Parathyroid adenoma (tissue), 2 donors: ENCODE measurements around the gene C12orf43.
A peak's percentile ranks its signal among the peaks of the same experiment; 100 is the strongest.

Source experiments
- H2AFZ ChIP-seq: fragments of 300-600 bp; sonication (generic); one replicate; pipeline ENCODE4 v1.7.0; 2017; ENCODE audit warnings: antibody characterized with exemption, mild to moderate bottlenecking
- H3K27ac ChIP-seq: fragments of 300-600 bp; sonication (generic); one replicate; pipeline ENCODE4 v1.7.0; 2017
- H3K27me3 ChIP-seq: fragments of 300-600 bp; sonication (generic); one replicate; pipeline ENCODE4 v1.7.0; 2017; ENCODE audit warnings: low read length; ENCODE audit not compliant: control insufficient read depth, insufficient read depth
- H3K36me3 ChIP-seq: fragments of 300-600 bp; sonication (generic); one replicate; pipeline ENCODE4 v1.7.0; 2017; ENCODE audit warnings: low read length; ENCODE audit not compliant: control insufficient read depth, insufficient read depth
- H3K4me1 ChIP-seq: fragments of 300-600 bp; sonication (generic); one replicate; pipeline ENCODE4 v1.7.0; 2017; ENCODE audit warnings: control low read depth
- H3K4me2 ChIP-seq: fragments of 300-600 bp; sonication (generic); one replicate; pipeline ENCODE4 v1.7.0; 2017; ENCODE audit warnings: low read length
- H3K4me3 ChIP-seq: fragments of 300-600 bp; sonication (generic); one replicate; pipeline ENCODE4 v1.7.0; 2017; ENCODE audit warnings: low read depth, low read length
- H3K79me2 ChIP-seq: fragments of 300-600 bp; sonication (generic); one replicate; pipeline ENCODE4 v1.7.0; 2017; ENCODE audit warnings: control low read depth
- H3K9ac ChIP-seq: fragments of 300-600 bp; sonication (generic); one replicate; pipeline ENCODE4 v1.7.0; 2017; ENCODE audit warnings: mild to moderate bottlenecking
- H3K9me3 ChIP-seq: fragments of 300-600 bp; sonication (generic); one replicate; pipeline ENCODE4 v1.7.0; 2017; ENCODE audit warnings: low read length; ENCODE audit not compliant: control insufficient read depth
- CTCF ChIP-seq: fragments of 300-600 bp; sonication (generic); IDR thresholded peaks from one replicate; pipeline ENCODE4 v1.7.0; 2017; ENCODE audit warnings: antibody characterized with exemption, mild to moderate bottlenecking
- donor health status: primary hyperparathyroidism.

Gene C12orf43

GRCh38 chr12:120959111-120959878 is 57.0 kb downstream of the C12orf43 start:
- no peaks in the 10 kb centered on the region for H3K36me3 ChIP-seq
- TF ChIP-seq CTCF, result no peak
- H2AFZ ChIP-seq, result peak overlapping the region; percentile 56
- no peak overlapping the region for H3K9ac ChIP-seq
- H3K4me3 ChIP-seq, result no peak overlapping the region
- H3K27ac ChIP-seq, result no peak overlapping the region
- peaks cover 27% of the 10 kb centered on the region for H3K4me1 ChIP-seq
- no peaks in the 10 kb centered on the region for H3K9me3 ChIP-seq
- no peaks in the 10 kb centered on the region for H3K27me3 ChIP-seq
- no peaks in the 10 kb centered on the region for H3K79me2 ChIP-seq
- H3K4me2 ChIP-seq, result no peak overlapping the region

GRCh38 chr12:120956579-120957300 is 59.5 kb downstream of the C12orf43 start:
- H3K4me3 ChIP-seq, result peak overlapping the region; percentile 2
- H3K36me3 ChIP-seq, result no peaks in the 10 kb centered on the region
- H3K4me2 ChIP-seq, result no peak overlapping the region
- H3K4me1 ChIP-seq, result peaks cover 22% of the 10 kb centered on the region
- no peak for TF ChIP-seq CTCF
- no peaks in the 10 kb centered on the region for H3K79me2 ChIP-seq
- H3K9me3 ChIP-seq, result no peaks in the 10 kb centered on the region
- no peaks in the 10 kb centered on the region for H3K27me3 ChIP-seq
- H3K27ac ChIP-seq, result peak overlapping the region; percentile 68
- H2AFZ ChIP-seq, result peak overlapping the region; percentile 64
- H3K9ac ChIP-seq, result no peak overlapping the region

GRCh38 chr12:120955232-120955631 is 61.1 kb downstream of the C12orf43 start:
- no peaks in the 10 kb centered on the region for H3K27me3 ChIP-seq
- H3K9me3 ChIP-seq, result no peaks in the 10 kb centered on the region
- no peak overlapping the region for H2AFZ ChIP-seq
- H3K36me3 ChIP-seq, result no peaks in the 10 kb centered on the region
- H3K79me2 ChIP-seq, result no peaks in the 10 kb centered on the region
- no peak overlapping the region for H3K4me3 ChIP-seq
- H3K27ac ChIP-seq, result no peak overlapping the region
- no peak for TF ChIP-seq CTCF
- peaks cover 21% of the 10 kb centered on the region for H3K4me1 ChIP-seq
- H3K4me2 ChIP-seq, result no peak overlapping the region
- no peak overlapping the region for H3K9ac ChIP-seq

- Histone ChIP-seq H3K79me2 (no peaks in the 10 kb centered on the region), H2AFZ (no peak overlapping the region), H3K4me1 (no peaks in the 10 kb centered on the region), H3K36me3 (no peaks in the 10 kb centered on the region), H3K9ac (no peak overlapping the region), H3K4me2 (no peak overlapping the region), H3K27me3 (no peaks in the 10 kb centered on the region), H3K27ac (no peak overlapping the region), H3K4me3 (no peak overlapping the region), H3K9me3 (no peaks in the 10 kb centered on the region)
- no peak for TF ChIP-seq CTCF
Observed at GRCh38 chr12:120950807-120951206, 65.5 kb downstream of the C12orf43 start.
